Kidney (tissue), 14 donors: ENCODE results near the gene C5orf52. TPM values are rescaled to one million over a fixed set of nuclear protein-coding genes. Genes with fewer than 3 reads are reported as not detected.

Experiments used
- DNase-seq, 5 donors: peaks; one replicate each; pipeline ENCODE4 v3.0.0-alpha.2; 2013 to 2020
- FAIRE-seq: peaks from 2 replicates; lab custom pipeline; 2012; peaks lifted over from hg19 to GRCh38; lab: Jason Lieb, UNC
- H3K27ac ChIP-seq, 2 donors: one replicate each; pipeline ENCODE4 v1.7.0; 2013; ENCODE audit warnings: low read depth in 2 of 2, low read length in 2 of 2, inconsistent platforms in 1 of 2
- H3K27me3 ChIP-seq: one replicate; pipeline ENCODE4 v1.7.1; 2013; ENCODE audit warnings: low read length, inconsistent platforms; ENCODE audit not compliant: control insufficient read depth, insufficient read depth
- H3K36me3 ChIP-seq, 3 donors: one replicate each; pipeline versions ENCODE4 v1.7.0 to v1.7.1; 2013; ENCODE audit warnings: low read length in 3 of 3, control low read depth in 1 of 3, inconsistent platforms in 1 of 3; ENCODE audit not compliant: insufficient read depth in 3 of 3, control insufficient read depth in 2 of 3
- H3K4me1 ChIP-seq, 3 donors: one replicate each; pipeline versions ENCODE4 v1.7.0 to v1.7.1; 2013; ENCODE audit warnings: low read length in 3 of 3, inconsistent platforms in 1 of 3, low read depth in 1 of 3; ENCODE audit not compliant: control insufficient read depth in 2 of 3, insufficient read depth in 2 of 3
- H3K4me3 ChIP-seq, 3 donors: one replicate each; pipeline versions ENCODE4 v1.7.0 to v1.8.1; 2013; ENCODE audit warnings: low read length in 3 of 3, control low read depth in 1 of 3, inconsistent platforms in 1 of 3
- H3K9ac ChIP-seq, 3 donors: one replicate each; pipeline versions ENCODE4 v1.7.0 to v1.7.1; 2013; ENCODE audit warnings: low read length in 3 of 3, control low read depth in 1 of 3, inconsistent platforms in 1 of 3
- H3K9me3 ChIP-seq, 3 donors: one replicate each; pipeline versions ENCODE4 v1.7.0 to v1.7.1; 2013; ENCODE audit warnings: low read length in 3 of 3, control low read depth in 1 of 3, inconsistent platforms in 1 of 3; ENCODE audit not compliant: control insufficient read depth in 2 of 3, insufficient read depth in 1 of 3
- intact Hi-C: fragments of 100-400 bp; cut with DNase I; formaldehyde crosslinking; loops from one replicate; pipeline ENCODE4 v1.11.1; 2022
- polyA plus RNA-seq: library from polyadenylated mRNA; stranded (reverse); fragments of 350-450 nt; fragmentation: Illumina TruSeq; extraction: RNeasy Lipid Tissue Mini Kit (QIAGEN cat#74804); gene quantifications from one replicate; pipeline ENCODE4 v1.2.3, GENCODE V29; 2014; ENCODE audit warnings: low read depth, low replicate concordance; ENCODE audit not compliant: insufficient read depth
- total RNA-seq: library from RNA; stranded (reverse); fragmentation: NEBNext Ultra II Directional; extraction: Animal tissue kit (Norgen Biotek cat#: 25700); gene quantifications from one replicate; pipeline ENCODE4 v1.2.1, GENCODE V29; 2021
- TF ChIP-seq, protein P1 (sequence below): IDR thresholded peaks from 3 replicates; pipeline ENCODE4 v1.5.1; 2012; ENCODE audit warnings: mild to moderate bottlenecking, moderate library complexity, borderline replicate concordance; ENCODE audit not compliant: insufficient read depth; ENCODE audit errors: extremely low read depth
- donor health status: control.
- donor health status: control.
- donor health status: control.
- donor health status: control.
- donor health status: control.
- donor health status: DM: yes; HTN: yes; CAD: no.
- donor health status: Normal renal cell carcinoma (clear cell type).

C5orf52 gene
- total and polyA plus RNA-seq, 2 donors from 2014 or later = not detected

DNA sequence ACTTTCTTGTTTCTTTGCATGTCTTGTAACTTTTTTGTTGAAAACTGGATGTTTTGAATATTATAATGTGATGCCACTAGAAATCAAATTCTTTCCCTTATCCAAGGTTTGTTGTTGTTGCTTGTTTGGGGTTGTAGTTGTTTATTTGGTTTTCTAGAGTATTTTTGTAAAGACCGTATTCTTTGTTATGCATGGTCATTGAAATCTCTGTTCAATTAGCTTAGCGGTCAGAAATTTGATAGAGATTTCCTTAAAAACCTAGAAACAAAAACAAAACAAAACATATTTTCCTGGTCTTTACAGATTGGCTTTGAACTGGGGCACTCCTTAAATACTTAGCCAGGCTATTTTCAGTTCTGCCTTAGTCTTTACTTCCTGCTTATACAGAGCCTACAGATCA lies 41.0 kb upstream of the C5orf52 start:
- TF ChIP-seq, protein P1, sequence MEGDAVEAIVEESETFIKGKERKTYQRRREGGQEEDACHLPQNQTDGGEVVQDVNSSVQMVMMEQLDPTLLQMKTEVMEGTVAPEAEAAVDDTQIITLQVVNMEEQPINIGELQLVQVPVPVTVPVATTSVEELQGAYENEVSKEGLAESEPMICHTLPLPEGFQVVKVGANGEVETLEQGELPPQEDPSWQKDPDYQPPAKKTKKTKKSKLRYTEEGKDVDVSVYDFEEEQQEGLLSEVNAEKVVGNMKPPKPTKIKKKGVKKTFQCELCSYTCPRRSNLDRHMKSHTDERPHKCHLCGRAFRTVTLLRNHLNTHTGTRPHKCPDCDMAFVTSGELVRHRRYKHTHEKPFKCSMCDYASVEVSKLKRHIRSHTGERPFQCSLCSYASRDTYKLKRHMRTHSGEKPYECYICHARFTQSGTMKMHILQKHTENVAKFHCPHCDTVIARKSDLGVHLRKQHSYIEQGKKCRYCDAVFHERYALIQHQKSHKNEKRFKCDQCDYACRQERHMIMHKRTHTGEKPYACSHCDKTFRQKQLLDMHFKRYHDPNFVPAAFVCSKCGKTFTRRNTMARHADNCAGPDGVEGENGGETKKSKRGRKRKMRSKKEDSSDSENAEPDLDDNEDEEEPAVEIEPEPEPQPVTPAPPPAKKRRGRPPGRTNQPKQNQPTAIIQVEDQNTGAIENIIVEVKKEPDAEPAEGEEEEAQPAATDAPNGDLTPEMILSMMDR = no peak
- H3K4me3 ChIP-seq = no peak overlapping the region
- H3K27ac ChIP-seq = no peak overlapping the region
- intact Hi-C loops = no loop called here
- DNase-seq (no peak), FAIRE-seq (no peak)
- H3K4me1 ChIP-seq = no peaks in the 10 kb centered on the region
- no peaks in the 10 kb centered on the region for H3K36me3 ChIP-seq
- H3K9me3 ChIP-seq = no peaks in the 10 kb centered on the region
- H3K9ac ChIP-seq = no peak overlapping the region
- H3K27me3 ChIP-seq = no peaks in the 10 kb centered on the region

DNA sequence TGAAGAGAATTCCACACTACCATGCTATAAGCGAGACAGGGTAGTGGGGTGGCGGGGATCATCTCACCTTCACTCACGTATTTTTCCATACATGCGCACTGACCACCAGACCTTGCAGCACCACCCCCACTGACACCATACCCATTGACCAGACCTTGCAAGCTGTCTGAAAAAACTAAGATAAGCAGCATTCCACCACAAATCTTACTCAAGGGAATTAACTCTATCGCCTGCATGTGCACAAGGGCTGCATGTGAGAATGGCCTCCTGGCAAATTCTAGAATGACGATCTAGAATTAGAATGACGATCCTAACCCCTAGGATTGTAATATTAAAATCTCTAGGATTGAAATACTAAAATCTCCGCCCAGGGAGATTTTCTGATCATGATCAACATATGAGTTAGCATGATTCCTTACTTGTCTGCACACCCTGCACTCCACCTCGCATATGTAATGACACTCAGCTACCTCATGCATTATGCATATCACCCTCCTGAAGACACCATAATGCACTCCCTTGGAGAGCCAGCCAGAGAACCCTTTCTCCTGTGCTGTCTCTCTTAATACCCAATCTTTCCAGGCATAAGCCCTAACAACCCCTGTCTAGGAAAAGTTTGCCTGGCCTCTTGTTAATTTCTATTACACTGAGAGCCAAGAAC lies 30.8 kb upstream of the C5orf52 start:
- intact Hi-C loops = no loop called here
- FAIRE-seq (no peak), DNase-seq (no peak)
- H3K4me3 ChIP-seq = no peak overlapping the region
- H3K36me3 ChIP-seq = no peaks in the 10 kb centered on the region
- TF ChIP-seq, protein P1 = no peak
- H3K9ac ChIP-seq = no peak overlapping the region
- no peaks in the 10 kb centered on the region for H3K9me3 ChIP-seq
- no peaks in the 10 kb centered on the region for H3K4me1 ChIP-seq
- H3K27me3 ChIP-seq = no peaks in the 10 kb centered on the region
- H3K27ac ChIP-seq = no peak overlapping the region

DNA sequence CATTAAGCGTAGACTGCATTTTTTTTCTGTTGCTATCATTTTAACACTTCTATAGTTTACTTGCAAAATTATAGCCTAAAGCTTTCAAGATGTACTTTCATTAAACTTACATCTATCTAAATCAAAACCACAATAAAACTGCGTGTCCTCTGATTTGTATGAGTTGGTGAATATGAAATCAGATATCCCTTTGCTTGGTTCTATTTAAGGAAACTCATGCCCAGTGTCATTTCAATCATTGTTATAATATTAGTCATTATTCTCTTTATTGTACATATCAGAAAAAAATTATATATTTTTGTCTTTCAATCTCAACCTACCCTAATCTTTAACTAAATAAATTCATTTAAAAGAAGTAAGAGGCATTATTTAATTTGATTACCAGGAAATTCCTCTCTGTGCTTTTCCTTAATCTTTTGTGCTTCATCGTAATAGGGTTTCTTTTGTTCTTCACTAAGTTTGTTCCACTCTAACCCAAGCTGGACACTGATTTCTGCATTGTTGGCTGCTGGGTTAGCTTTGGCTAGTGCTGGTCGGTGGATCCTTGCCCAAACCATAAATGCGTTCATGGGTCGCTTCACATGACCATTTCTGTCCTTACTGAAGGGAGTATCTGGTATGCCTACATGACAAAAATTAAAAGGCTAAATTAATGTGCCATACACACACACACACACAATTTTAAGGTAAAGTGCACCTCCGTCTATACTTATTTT lies 22.9 kb upstream of the C5orf52 start:
- H3K27me3 ChIP-seq = no peaks in the 10 kb centered on the region
- no peak for DNase-seq
- peaks cover 0 to 6% (median 0%) of the 10 kb centered on the region in 3 donors for H3K9me3 ChIP-seq
- H3K36me3 ChIP-seq = no peaks in the 10 kb centered on the region
- no peak overlapping the region for H3K4me3 ChIP-seq
- intact Hi-C loops = no loop called here
- no peak overlapping the region for H3K9ac ChIP-seq
- no peaks in the 10 kb centered on the region for H3K4me1 ChIP-seq
- TF ChIP-seq, protein P1 = no peak
- no peak overlapping the region for H3K27ac ChIP-seq
- no peak for FAIRE-seq
